ENCODE data around the gene MAD1L1. TPM values are rescaled to one million over a fixed set of nuclear protein-coding genes. Genes with fewer than 3 reads are reported as not detected.

The MAD1L1 gene
- total and polyA plus RNA-seq, 4 donors: 12.8 to 20.7 (median 16.5) TPM

DNA sequence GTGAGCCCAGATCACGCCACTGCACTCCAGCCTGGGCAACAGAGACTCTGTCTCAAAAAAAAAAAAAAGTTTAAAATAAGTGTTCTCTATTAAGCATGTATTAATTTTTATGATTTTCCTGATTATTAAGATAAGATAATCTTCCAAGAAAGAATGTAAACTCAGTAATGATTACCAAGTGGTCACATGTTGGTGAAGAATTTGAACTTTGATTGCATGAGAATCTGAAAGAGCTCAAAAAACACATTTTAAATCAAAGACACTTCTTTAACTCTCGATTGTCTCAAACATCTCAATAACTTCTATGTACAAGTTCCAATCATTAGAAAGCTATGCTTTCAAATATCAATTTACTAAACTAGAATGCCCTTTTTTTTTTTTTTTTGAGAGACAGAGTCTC, 47.7 kb upstream of the MAD1L1 start:
- WGBS: 67% methylated on average over 2 of the region's 2 CpGs
- TF ChIP-seq, protein P1, sequence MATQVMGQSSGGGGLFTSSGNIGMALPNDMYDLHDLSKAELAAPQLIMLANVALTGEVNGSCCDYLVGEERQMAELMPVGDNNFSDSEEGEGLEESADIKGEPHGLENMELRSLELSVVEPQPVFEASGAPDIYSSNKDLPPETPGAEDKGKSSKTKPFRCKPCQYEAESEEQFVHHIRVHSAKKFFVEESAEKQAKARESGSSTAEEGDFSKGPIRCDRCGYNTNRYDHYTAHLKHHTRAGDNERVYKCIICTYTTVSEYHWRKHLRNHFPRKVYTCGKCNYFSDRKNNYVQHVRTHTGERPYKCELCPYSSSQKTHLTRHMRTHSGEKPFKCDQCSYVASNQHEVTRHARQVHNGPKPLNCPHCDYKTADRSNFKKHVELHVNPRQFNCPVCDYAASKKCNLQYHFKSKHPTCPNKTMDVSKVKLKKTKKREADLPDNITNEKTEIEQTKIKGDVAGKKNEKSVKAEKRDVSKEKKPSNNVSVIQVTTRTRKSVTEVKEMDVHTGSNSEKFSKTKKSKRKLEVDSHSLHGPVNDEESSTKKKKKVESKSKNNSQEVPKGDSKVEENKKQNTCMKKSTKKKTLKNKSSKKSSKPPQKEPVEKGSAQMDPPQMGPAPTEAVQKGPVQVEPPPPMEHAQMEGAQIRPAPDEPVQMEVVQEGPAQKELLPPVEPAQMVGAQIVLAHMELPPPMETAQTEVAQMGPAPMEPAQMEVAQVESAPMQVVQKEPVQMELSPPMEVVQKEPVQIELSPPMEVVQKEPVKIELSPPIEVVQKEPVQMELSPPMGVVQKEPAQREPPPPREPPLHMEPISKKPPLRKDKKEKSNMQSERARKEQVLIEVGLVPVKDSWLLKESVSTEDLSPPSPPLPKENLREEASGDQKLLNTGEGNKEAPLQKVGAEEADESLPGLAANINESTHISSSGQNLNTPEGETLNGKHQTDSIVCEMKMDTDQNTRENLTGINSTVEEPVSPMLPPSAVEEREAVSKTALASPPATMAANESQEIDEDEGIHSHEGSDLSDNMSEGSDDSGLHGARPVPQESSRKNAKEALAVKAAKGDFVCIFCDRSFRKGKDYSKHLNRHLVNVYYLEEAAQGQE (IDR thresholded peaks at IDR 0.05): no peak
- TF ChIP-seq EGR1 (IDR thresholded peaks at IDR 0.05; ENCODE audit: low read depth in 2 of 2) (no peak), FOXA2 (IDR thresholded peaks at IDR 0.05) (no peak), HNF4A (conservative IDR thresholded peaks at IDR 0.05) (no peak), SP1 (IDR thresholded peaks at IDR 0.05) (no peak)
- TF ChIP-seq, protein P2, sequence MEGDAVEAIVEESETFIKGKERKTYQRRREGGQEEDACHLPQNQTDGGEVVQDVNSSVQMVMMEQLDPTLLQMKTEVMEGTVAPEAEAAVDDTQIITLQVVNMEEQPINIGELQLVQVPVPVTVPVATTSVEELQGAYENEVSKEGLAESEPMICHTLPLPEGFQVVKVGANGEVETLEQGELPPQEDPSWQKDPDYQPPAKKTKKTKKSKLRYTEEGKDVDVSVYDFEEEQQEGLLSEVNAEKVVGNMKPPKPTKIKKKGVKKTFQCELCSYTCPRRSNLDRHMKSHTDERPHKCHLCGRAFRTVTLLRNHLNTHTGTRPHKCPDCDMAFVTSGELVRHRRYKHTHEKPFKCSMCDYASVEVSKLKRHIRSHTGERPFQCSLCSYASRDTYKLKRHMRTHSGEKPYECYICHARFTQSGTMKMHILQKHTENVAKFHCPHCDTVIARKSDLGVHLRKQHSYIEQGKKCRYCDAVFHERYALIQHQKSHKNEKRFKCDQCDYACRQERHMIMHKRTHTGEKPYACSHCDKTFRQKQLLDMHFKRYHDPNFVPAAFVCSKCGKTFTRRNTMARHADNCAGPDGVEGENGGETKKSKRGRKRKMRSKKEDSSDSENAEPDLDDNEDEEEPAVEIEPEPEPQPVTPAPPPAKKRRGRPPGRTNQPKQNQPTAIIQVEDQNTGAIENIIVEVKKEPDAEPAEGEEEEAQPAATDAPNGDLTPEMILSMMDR (IDR thresholded peaks at IDR 0.05; ENCODE audit: low read depth, low read length, missing input control): no peak
- TF ChIP-seq, protein P3, sequence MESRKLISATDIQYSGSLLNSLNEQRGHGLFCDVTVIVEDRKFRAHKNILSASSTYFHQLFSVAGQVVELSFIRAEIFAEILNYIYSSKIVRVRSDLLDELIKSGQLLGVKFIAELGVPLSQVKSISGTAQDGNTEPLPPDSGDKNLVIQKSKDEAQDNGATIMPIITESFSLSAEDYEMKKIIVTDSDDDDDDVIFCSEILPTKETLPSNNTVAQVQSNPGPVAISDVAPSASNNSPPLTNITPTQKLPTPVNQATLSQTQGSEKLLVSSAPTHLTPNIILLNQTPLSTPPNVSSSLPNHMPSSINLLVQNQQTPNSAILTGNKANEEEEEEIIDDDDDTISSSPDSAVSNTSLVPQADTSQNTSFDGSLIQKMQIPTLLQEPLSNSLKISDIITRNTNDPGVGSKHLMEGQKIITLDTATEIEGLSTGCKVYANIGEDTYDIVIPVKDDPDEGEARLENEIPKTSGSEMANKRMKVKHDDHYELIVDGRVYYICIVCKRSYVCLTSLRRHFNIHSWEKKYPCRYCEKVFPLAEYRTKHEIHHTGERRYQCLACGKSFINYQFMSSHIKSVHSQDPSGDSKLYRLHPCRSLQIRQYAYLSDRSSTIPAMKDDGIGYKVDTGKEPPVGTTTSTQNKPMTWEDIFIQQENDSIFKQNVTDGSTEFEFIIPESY (IDR thresholded peaks at IDR 0.05): no peak
- Histone ChIP-seq H3K36me3 (ENCODE audit: control insufficient read depth in 4 of 4, insufficient read depth in 3 of 4, low read depth in 1 of 4, low read length in 3 of 4) (peaks cover 0 to 3% (median 0%) of the 10 kb centered on the region in 4 donors), H3K27me3 (ENCODE audit: control insufficient read depth in 4 of 4, insufficient read depth in 4 of 4, low read length in 3 of 4) (no peaks in the 10 kb centered on the region), H3K27ac (ENCODE audit: low read depth in 1 of 2, low read length in 2 of 2) (no peak overlapping the region), H3K4me3 (ENCODE audit: low read depth in 1 of 3, low read length in 3 of 3) (no peak overlapping the region), H3K9ac (ENCODE audit: low read depth in 1 of 2, low read length in 2 of 2) (no peak overlapping the region), H3K4me1 (ENCODE audit: control insufficient read depth in 4 of 4, insufficient read depth in 4 of 4, low read length in 3 of 4) (peaks cover 0 to 5% (median 0%) of the 10 kb centered on the region in 4 donors), H3K9me3 (ENCODE audit: control insufficient read depth in 4 of 4, low read length in 3 of 4) (no peaks in the 10 kb centered on the region)
- no peak for DNase-seq (ENCODE audit: low spot score)

DNA sequence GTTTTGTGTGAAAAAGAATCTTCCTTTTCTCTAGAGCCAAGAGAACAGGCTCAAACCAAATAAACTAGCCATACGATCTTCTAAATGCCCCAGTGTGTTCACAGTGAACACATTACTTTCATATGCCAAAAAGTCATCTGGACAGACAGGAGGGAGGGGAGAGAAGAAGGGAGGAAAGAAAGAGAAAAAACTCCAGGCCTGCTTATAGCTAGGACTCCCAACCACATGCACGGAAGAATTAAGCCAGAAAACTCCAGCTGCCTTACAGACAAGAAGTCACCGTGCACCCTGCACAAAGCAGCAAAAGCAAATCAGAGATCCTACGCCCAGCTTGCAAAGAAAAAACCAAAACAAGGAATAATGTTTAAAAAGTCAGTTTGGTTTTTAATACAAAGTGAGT, 47.2 kb upstream of the MAD1L1 start:
- Histone ChIP-seq H3K27ac (ENCODE audit: low read depth in 1 of 2, low read length in 2 of 2) (no peak overlapping the region), H3K4me3 (ENCODE audit: low read depth in 1 of 3, low read length in 3 of 3) (no peak overlapping the region), H3K4me1 (ENCODE audit: control insufficient read depth in 4 of 4, insufficient read depth in 4 of 4, low read length in 3 of 4) (peaks cover 0 to 5% (median 0%) of the 10 kb centered on the region in 4 donors), H3K9me3 (ENCODE audit: control insufficient read depth in 4 of 4, low read length in 3 of 4) (no peaks in the 10 kb centered on the region), H3K36me3 (ENCODE audit: control insufficient read depth in 4 of 4, insufficient read depth in 3 of 4, low read depth in 1 of 4, low read length in 3 of 4) (peaks cover 0 to 3% (median 0%) of the 10 kb centered on the region in 4 donors), H3K27me3 (ENCODE audit: control insufficient read depth in 4 of 4, insufficient read depth in 4 of 4, low read length in 3 of 4) (no peaks in the 10 kb centered on the region), H3K9ac (ENCODE audit: low read depth in 1 of 2, low read length in 2 of 2) (no peak overlapping the region)
- 71% methylated on average over 4 of the region's 4 CpGs for WGBS
- DNase-seq (ENCODE audit: low spot score): no peak
- TF ChIP-seq SP1 (IDR thresholded peaks at IDR 0.05) (no peak), GABPA (IDR thresholded peaks at IDR 0.05 in 1 of 2, conservative IDR thresholded peaks at IDR 0.05 in 1 of 2) (no peak), HNF4G (IDR thresholded peaks at IDR 0.05) (no peak), RXRA (IDR thresholded peaks at IDR 0.05) (no peak), JUND (IDR thresholded peaks at IDR 0.05) (no peak), EGR1 (IDR thresholded peaks at IDR 0.05; ENCODE audit: low read depth in 2 of 2) (no peak)
